Esophagus muscularis mucosa (tissue), 4 donors: ENCODE data around the gene KCNG1.

Experiments used
- CTCF ChIP-seq, 3 experiments: fragments of 200-600 bp in 2 of 3; fragments of 450-650 bp in 1 of 3; sonication (generic) in 2 of 3; IDR thresholded peaks; one replicate each; pipeline ENCODE4 v1.5.1; 2017 to 2019; ENCODE audit warnings: antibody characterized with exemption in 3 of 3, mild to moderate bottlenecking in 2 of 3, moderate library complexity in 1 of 3
- EP300 ChIP-seq: sonication (generic); formaldehyde crosslinking; IDR thresholded peaks from one replicate; pipeline ENCODE4 v1.6.1; 2017; ENCODE audit warnings: antibody characterized with exemption
- POLR2A ChIP-seq: fragments of 450-650 bp; IDR thresholded peaks from one replicate; pipeline ENCODE4 v1.6.1; 2017; ENCODE audit warnings: antibody characterized with exemption, moderate library complexity, mild to moderate bottlenecking, low read depth
- POLR2AphosphoS5 ChIP-seq, 2 donors: sonication (generic); formaldehyde crosslinking; IDR thresholded peaks; one replicate each; pipeline ENCODE4 v1.6.1; 2017; ENCODE audit warnings: antibody characterized with exemption in 2 of 2

DNA sequence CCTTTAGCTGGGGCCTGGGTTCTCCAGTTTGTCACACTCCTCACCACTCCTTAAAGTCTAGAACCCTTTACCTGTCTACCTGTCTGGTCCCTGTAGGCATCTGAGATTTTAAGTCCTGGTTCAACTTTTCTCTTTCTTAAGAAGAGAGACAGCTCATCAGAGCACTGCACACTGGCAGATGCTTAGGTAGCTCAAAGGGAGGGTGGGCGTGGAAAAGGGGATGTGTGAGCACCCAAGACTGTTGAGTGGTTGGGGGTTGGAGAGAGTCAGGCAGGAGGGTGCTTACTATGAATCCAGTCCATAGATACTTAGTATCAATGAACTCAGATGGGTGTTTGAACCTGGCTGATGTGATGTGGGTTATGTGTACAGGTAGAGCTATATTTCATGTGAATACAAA lies 6.6 kb upstream of the KCNG1 start:
- TF ChIP-seq CTCF (IDR thresholded peaks at IDR 0.05) (no peak), POLR2A (no peak), POLR2AphosphoS5 (IDR thresholded peaks at IDR 0.05) (no peak), EP300 (no peak)
